GDM1 (cell line): ENCODE measurements around the gene PTPN22.

ENCODE experiments used
- DNase-seq: peaks from one replicate; lab custom pipeline; 2025; lab: John Stamatoyannopoulos, UW

Gene PTPN22

DNA sequence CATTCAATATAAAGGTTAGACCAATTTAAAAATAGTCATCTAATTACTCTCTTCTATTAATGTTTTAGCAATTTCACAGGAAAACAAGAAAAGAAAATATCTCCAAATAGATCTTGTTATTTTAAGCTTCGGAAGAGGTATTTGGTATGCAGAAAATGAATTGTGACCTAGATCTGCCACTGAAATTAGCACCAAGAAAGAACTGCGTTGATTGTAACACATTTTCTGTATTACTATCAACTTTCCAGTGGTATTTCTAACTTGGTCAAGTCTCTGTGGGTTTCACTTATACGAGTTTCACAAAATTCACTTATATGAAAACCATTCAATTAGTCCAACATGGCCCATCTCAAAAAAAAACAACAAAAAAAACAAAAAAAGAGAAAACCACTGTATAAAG, 71.0 kb downstream of the PTPN22 start:
- no peak for DNase-seq

DNA sequence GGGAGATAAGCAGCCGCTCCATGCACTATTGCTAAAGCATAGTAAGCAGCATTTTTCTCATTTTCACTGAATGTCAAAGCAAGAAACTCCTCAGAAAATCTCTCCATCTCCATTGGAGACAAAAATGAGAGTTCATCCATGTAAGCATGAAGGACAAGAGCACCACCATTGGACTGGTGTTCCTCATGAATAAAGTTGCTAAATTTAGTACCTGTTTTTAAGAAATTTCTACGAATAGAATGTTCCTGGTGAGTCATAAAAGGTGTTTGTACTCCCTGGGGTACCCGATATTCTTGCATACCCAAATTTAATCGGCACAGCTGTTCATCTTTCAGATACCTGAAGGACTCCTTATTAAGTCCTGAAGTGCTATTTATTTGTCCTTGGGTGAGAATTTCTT, 74.0 kb downstream of the PTPN22 start:
- DNase-seq = no peak

DNA sequence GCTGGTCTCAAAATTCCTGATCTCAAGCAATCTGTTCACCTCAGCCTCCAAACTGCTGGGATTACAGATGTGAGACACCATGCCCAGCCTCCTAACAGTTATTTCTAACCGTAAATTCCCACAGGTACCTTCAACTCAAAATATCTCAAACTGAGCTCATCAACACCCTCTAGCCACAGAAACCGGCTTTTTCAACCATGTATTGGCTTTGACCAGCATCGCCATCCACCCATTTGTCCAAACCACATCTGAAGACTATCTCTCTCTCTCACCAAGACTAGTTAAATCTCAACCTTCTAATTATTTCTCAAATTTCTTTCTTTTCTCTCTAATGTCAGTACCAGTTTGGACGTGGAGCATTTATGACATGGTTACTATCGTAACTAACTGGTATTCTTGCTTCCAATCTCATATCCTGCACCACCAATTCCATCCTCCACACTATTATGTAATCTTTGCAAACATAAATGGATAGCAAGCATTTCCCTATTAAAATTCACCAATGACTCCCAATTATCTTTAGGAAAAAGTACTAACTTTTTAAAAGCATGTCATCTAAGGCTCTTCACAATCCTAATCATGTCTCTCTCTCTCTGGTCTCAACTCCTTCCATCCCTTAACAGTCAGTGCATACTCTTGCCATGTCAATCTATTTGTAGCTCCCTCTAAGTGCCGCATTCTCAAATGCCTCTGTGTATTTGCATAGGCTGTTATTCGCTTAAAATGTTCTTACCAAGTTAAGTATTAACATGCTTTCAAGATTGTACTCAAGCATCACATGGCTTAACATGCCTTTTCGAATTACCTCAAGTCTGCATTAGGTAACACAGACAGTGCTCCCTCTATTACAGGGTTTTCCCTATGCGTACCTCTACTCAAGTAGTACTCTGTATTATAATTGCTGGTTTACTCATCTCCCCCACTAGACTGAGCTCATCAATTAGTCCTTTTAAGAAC, 77.4 kb downstream of the PTPN22 start:
- DNase-seq = no peak

DNA sequence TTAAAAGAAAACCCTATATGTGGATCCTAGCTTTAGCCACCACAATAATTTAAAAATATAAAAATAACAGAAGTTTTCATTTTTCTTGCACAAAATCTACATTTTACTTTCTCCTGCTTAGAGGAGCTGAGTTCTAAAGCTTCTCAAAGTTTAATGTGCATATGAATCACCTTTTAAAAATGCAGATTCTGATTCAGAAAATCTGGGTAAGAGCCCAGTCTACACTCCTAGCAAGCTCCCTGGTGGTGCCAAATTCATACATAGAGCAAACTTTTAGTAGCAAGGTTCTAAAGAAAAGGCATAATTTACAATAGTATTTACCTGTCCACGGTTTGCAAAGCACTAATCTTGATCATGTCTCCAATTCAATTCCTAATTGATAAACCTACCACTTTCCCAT, 78.5 kb downstream of the PTPN22 start:
- no peak for DNase-seq

DNA sequence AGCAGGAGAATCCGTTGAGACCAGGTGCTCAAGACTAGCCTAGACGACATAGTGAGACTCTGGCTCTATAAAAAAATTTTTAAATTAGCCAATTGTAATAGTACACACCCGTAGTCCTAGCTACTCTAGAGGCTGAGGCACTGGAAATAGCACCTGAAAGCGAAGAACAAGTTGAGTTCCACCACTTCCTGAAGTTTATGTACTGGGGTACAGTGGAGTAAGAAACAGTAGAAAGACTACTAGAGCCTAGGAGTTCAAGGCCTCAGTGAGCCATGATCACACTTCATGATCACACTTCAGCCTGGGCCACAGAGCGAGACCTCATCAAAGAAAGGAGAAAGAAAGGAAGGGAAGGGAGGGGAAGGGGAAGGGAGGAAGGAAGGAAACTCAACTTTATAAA, 79.0 kb downstream of the PTPN22 start:
- DNase-seq = no peak

DNA sequence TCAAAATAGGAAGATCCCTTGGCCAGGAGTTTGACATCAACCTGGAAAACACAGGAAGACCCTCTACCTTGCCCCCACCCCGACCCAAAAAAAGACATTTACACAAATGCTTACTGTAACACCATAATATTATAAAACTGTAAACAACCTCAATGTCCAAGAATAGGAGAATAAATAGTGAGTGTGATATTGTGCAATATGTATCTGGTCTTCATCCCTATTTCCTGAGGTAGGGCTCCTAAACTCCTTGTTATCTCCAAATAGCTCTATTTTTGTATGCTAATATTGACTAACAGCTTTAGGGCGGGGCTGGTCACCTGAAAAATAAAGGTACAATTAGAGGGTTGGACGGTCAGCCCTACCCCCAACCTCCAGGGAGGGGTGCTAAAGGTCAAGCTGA, 82.7 kb downstream of the PTPN22 start:
- DNase-seq = no peak

DNA sequence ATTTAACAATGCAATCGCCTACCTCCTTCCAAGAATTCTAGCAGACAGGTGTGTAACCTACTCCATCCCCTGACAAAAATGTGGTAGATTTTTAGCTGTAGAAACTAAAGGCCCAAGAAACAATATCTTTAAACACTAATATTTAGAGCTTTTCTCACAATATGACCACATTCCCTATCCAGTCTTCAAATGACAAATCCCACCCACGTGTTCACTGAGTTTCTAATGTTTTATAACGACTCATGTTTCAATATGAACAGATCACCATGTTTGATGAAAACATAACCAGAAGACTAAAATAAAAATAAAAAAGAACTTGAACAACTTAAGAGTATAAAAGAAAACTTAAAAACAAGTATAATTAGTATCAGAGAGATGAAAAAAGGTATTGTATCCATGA, 83.8 kb downstream of the PTPN22 start:
- DNase-seq = no peak

DNA sequence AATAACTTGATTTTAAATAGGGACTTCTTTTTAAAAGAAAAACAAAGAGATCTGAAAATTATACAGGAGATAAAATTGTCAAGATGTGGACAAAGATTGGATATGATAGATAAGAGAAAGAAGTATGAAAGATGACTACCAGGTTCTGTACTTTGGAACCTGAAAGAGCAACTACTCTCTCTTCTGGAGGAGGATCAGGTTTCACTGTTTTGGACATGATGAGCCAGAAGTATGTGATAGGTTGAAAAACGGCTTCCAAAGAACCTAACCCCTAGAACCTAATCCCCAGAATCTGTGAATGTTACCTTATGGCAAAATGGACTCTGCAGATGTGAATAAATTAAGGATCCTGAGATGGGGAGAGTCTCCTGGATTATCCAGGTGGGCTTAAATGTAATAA, 85.4 kb downstream of the PTPN22 start:
- DNase-seq = no peak

DNA sequence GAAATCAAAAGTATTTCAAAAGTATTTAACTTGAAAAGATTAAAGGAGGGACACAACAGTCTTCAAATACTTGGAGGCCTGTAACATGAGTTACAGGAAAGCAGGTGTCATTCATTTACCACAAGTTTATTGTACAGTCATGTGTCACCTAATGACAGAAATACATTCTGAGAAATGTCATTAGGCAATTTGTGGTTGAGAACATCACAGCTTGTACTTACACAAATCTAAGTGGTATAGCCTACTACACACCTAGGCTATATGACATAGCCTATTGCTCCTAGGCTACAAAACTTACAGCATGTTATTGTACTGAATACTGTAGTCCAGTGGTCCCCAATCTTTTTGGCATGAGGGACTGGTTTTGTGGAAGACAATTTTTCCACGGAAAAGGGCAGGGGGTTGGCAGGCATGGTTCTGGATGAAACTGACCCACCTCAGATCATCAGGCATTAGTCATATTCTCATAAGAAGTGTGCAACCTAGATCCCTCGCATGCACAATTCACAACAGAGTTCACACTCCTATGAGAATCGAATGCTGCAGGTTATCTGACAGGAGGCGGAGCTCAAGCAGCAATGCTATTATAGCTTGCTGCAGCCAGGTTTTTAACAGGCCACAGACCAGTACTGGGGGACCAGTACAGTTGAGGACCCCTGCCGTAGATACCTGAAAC, 87.3 kb downstream of the PTPN22 start:
- DNase-seq = no peak

DNA sequence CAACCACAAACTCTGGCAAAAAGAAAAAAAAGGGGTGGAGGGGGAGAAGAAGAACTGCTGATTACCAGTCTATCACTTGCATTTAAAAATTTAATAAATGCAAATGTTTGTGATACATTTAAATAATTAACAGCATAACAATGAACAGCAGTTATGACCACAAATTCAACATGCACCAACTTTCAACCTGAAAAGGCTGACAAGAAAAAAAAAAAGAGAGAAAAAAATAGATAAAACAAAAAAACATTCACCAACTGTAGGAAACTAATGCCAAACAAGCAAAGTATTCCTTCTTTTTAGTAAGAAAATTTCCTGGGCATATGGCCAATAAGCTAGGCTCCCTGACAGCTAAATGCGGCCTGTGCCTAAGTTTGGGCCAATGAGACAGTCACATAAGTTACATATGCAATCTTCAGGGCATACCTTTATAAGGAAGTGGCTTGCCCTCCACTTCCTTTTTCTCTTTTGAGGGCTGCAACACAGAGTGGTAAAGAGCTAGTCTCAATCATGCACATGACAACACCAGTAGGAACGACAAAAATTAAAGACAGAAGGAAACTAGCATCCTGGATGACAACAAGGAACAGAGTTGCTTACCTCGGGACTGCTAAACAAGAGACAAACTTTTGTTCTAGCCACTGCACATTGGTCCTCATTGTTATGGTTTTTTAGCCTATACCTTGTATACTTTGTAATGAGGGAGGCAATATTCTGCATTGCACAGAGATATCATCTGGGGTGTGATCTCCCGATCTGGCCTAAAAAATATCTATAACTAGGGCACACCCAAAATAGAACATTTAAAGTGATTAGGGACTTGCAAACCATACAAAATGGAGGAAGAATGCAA, 88.0 kb downstream of the PTPN22 start:
- DNase-seq = peak; percentile 77

DNA sequence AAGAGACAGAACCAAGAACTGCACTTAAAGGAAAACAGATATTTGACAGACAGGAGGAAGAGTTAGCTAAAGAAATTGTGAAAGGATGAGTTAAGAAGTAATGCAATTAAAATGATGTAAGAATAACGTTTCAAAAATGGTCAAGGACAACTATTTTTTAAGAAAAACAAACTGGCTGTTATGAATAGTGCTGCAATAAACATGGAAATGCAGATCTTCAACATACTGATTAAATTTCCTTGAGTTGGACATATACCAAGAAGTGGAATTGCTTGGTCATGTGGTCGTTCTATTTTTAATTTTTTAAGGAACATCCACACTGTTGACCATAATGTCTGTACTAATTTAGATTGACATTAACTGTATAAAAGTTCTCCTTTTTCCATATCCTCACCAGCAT, 89.1 kb downstream of the PTPN22 start:
- DNase-seq = no peak

DNA sequence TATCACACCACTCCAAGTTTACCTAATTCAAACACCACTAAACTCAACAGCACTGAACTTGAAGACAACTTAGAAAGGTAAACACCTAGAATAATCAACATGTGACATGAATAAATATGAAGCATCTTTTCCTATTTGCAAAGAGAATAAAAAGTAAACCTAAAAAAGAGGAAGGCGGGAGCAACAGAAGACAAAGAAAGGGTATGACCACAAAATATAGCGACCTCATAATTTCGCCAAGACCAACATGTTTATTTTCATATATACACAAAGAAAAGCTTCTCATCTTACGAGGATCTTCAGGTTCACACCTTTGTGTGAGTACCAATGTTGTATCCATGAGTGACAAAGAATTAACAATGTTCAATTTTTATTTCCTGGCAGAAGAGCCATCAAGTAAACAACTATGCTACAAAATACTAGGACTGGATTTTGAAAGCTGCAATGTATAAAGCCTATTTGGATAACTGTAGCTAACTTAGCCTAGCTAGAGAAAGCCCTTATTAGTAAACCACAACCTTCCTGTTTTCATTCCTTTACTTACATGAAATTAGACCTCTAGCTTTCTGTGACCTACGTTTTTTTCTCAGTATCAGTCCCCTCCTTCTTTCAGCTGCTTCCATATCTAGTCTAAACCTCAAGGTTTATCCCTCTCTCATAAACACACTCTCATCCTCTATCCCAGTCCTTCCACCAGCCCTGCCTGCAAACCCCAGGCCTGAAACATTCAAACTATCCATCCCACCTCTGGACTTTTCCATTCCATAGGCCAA, 91.0 kb downstream of the PTPN22 start:
- DNase-seq = no peak

DNA sequence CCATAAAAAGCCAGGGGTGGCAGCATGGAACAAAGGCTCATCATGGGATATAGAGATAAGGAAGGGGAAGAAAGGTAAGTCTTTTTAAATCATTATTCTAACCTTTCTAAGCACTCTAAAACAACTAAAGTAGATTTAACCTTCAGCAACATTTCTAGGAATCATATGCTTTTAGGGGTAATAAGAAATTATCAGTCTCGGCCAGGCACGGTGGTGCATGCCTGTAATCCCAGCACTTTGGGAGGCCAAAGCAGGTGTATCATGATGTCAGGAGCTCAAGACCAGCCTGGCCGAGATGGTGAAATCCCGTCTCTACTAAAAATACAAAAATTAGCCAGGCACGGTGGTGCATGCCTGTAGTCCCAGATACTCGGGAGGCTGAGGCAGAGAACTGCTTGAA, 92.0 kb downstream of the PTPN22 start:
- DNase-seq = no peak

DNA sequence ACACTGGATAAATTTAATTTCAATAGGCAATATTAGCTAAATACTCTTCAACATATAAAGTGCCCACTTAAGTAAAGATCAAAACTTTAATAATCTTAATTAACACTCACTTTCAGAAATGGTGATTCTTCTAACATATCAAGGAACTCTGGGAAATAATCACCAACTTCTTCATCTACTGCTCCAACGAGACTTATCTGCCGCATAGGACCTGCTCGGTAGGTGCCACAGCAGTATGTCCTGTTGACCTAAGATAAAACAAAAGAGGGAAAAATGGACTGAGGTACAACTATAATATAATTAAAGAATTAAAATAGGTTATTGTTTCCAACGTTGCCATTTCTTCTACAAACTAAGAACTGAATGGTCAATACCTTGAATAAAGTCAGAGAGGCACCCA, 94.0 kb downstream of the PTPN22 start:
- DNase-seq = no peak

DNA sequence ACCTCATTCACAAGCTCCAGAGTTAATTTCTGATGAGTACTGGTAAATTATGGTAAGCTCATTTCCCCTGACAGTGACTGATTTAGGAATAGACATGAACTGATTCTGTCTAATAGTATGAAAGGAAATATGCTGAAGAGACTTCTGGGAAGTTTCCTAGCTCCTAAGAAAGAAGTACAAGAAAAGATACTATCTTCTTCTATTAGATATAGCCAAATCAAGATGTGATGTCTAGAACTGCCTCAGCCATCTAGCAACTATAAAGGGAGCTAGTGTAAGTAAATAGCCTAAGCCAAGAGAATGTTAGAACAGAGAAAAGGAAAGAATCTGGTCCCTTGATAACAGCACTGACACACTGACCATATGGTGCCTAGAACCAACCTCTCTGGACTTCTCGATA, 101.5 kb downstream of the PTPN22 start:
- DNase-seq = no peak

DNA sequence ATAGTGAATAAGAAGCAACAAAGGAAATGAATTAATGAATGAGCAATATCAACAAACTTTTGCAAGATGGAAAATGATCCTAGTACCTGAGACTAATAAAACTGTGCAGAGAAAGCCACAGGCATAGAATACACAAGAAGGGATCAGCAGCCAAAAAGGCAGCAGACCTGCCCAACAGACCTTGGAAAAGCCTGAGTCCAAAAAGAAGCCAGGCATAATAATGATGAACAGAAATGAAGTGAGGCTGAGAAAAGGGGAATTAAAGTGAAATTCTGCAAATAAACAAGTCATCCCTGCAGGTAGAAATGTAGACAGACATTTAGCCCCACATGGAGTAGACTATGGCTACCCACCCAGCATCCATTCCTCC, 101.9 kb downstream of the PTPN22 start:
- DNase-seq = no peak

DNA sequence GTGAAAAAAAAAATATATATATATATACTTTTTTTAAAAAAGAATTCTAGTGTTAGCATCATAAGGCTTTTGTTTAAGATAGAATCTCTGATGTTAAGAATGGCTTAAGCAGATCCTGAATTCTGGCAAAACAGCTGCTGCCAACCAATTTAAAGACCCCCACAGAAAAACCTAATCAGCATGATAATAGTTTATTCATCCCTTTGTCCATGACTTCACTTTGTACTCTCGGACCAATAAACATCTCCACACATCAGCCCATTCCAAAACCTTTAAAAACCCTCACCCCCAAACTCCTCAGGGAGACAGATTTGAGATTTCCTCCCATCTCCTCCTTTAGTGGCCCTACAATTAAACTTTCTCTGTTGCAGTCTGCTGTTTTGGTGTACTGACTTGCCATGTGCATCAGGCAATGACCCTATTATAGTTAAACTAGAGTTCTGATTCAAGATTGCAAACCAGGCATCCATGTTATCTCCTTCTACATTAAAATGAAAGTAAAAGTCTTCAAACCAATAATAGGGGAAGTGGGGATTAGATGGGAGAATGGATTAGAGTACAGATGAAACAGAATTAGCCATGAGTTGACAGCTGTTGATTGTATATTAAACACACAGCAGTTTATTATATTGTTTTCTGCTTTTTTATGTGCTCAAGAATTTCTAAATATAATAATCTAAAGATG, 102.5 kb downstream of the PTPN22 start:
- no peak for DNase-seq

DNA sequence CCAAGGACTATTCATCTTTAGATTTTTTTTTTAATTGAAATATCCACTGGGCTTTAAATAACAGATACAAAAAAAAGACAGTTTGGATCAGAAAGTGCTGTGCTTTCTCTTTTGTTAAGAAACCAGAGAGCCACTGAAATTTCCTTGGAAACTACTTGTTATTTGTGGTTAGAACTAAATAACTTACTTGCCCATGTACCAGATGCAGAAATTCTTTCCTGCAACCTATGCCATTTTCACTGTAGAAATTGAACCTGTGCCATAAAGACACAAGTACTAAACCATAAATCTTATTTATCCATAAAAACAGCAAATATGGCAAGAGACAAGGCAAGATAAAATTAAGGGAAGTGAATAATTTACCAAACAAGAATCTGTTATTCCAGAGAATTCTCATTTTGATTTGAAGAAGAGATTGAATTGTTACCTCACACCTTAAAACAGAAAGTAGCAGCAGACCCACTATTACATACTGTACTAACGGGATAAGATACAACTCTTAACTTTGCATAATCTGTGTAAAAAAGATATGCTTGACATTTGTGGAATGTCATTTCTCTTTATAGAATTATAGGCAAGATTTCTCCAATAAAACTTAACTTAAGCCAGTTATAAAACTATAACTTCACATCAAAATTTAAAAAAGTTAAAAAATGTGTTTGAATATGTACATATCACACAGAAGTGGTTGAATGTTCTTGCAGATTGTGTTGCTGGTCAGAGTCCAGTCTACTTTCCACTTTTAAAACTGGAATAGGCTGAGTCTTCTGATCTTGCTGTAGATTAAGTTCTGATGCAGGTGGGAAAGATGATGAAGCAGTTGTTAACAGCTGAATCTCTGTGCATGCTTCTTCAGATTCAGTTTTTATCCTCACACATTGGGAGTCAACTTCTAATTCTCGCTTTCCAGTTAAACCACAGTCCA, 105.9 kb downstream of the PTPN22 start:
- no peak for DNase-seq
